Neural cell (in vitro differentiated cells): Measurements from ENCODE around the gene ENOX1. TPM values are rescaled to one million over a fixed set of nuclear protein-coding genes. Genes with fewer than 3 reads are reported as not detected.
A peak's percentile ranks its signal among the peaks of the same experiment; 100 is the strongest.

ENCODE experiments used
- H2AFZ ChIP-seq: fragments of 200-600, 300-800 bp; sonication (generic), shearing (Covaris generic); 2 replicates; pipeline ENCODE4 v1.6.0; 2014; ENCODE audit warnings: low read depth, mild to moderate bottlenecking, antibody characterized with exemption, low read length, moderate library complexity
- H3F3A ChIP-seq: fragments of 200-600 bp; shearing (Covaris generic); 2 replicates; pipeline ENCODE4 v1.6.1; 2016; ENCODE audit warnings: mild to moderate bottlenecking, moderate library complexity, mixed read lengths, antibody characterized with exemption, low read length; ENCODE audit not compliant: insufficient read depth, poor library complexity, severe bottlenecking
- H3K27ac ChIP-seq: fragments of 200-600, 300-800 bp; sonication (generic), shearing (Covaris generic); 2 replicates; pipeline ENCODE4 v1.5.1; 2014; ENCODE audit warnings: mild to moderate bottlenecking, low read length, moderate library complexity
- H3K27me3 ChIP-seq: fragments of 300-800, 200-600 bp; sonication (generic), shearing (Covaris generic); 2 replicates; pipeline ENCODE4 v1.6.0; 2014; ENCODE audit warnings: mild to moderate bottlenecking, low read depth, low read length, moderate library complexity; ENCODE audit not compliant: insufficient read depth
- H3K36me3 ChIP-seq: fragments of 300-800, 200-600 bp; sonication (generic), shearing (Covaris generic); 2 replicates; pipeline ENCODE4 v1.5.1; 2014; ENCODE audit warnings: mild to moderate bottlenecking, antibody characterized with exemption, low read length, moderate library complexity; ENCODE audit not compliant: insufficient read depth
- H3K4me2 ChIP-seq: fragments of 300-800, 200-600 bp; sonication (generic), shearing (Covaris generic); 2 replicates; pipeline ENCODE4 v1.6.0; 2014; ENCODE audit warnings: mild to moderate bottlenecking, low read length
- H3K4me3 ChIP-seq: fragments of 300-800, 200-600 bp; sonication (generic), shearing (Covaris generic); 2 replicates; pipeline ENCODE4 v1.5.1; 2014; ENCODE audit warnings: mild to moderate bottlenecking, low read length, moderate library complexity
- H3K79me2 ChIP-seq: fragments of 200-600 bp; shearing (Covaris generic); replicated peaks from 2 replicates; pipeline ENCODE4 v1.6.0; 2014; ENCODE audit warnings: mild to moderate bottlenecking, low read length, moderate library complexity; ENCODE audit not compliant: insufficient read depth
- H3K9ac ChIP-seq: fragments of 300-800, 200-600 bp; sonication (generic), shearing (Covaris generic); 2 replicates; pipeline ENCODE4 v1.6.1; 2016; ENCODE audit warnings: mild to moderate bottlenecking, low read length, mixed read lengths
- H3K9me2 ChIP-seq: fragments of 200-600 bp; shearing (Covaris generic); 2 replicates; pipeline ENCODE4 v1.6.1; 2016; ENCODE audit warnings: mild to moderate bottlenecking, low read length, mixed read lengths; ENCODE audit not compliant: insufficient read depth
- H3K9me3 ChIP-seq: fragments of 200-600, 300-800 bp; sonication (generic), shearing (Covaris generic); 2 replicates; pipeline ENCODE4 v1.6.1; 2016; ENCODE audit warnings: mild to moderate bottlenecking, mixed run types, low read length, moderate library complexity, mixed read lengths
- H4K20me1 ChIP-seq: fragments of 200-600 bp; shearing (Covaris generic); 2 replicates; pipeline ENCODE4 v1.6.1; 2016; ENCODE audit warnings: mild to moderate bottlenecking, mixed run types; ENCODE audit not compliant: insufficient read depth
- CTCF ChIP-seq: fragments of 450-650 bp; IDR thresholded peaks from 2 replicates; pipeline ENCODE4 v1.5.1; 2014; ENCODE audit warnings: antibody characterized with exemption, mild to moderate bottlenecking, moderate library complexity; ENCODE audit not compliant: poor library complexity, severe bottlenecking
- EP300 ChIP-seq: fragments of 450-650 bp; conservative IDR thresholded peaks from 2 replicates; pipeline ENCODE4 v1.6.1; 2014; ENCODE audit warnings: antibody characterized with exemption, mild to moderate bottlenecking, moderate library complexity; ENCODE audit not compliant: poor library complexity, severe bottlenecking
- EZH2 ChIP-seq: fragments of 200-600, 300-800 bp; shearing (Covaris generic), sonication (generic); IDR thresholded peaks from 2 replicates; pipeline ENCODE4 v1.6.1; 2014; ENCODE audit warnings: antibody characterized with exemption, low read length, borderline replicate concordance, mild to moderate bottlenecking; ENCODE audit not compliant: insufficient read depth, poor library complexity, severe bottlenecking
- MXI1 ChIP-seq: fragments of 450-650 bp; conservative IDR thresholded peaks from 2 replicates; pipeline ENCODE4 v1.6.1; 2014; ENCODE audit warnings: antibody characterized with exemption, mild to moderate bottlenecking; ENCODE audit not compliant: poor library complexity, severe bottlenecking
- POLR2AphosphoS5 ChIP-seq: IDR thresholded peaks from 2 replicates; pipeline ENCODE4 v1.6.1; 2012
- RAD21 ChIP-seq: fragments of 450-650 bp; conservative IDR thresholded peaks from 2 replicates; pipeline ENCODE4 v1.6.1; 2014; ENCODE audit warnings: antibody characterized with exemption, mild to moderate bottlenecking, moderate library complexity
- REST ChIP-seq: IDR thresholded peaks from 2 replicates; pipeline ENCODE4 v1.6.1; 2012; ENCODE audit warnings: borderline replicate concordance
- SMC3 ChIP-seq: fragments of 450-650 bp; conservative IDR thresholded peaks from 2 replicates; pipeline ENCODE4 v1.6.1; 2014; ENCODE audit warnings: antibody characterized with exemption, mild to moderate bottlenecking, moderate library complexity; ENCODE audit not compliant: poor library complexity
- TAF1 ChIP-seq: IDR thresholded peaks from 2 replicates; pipeline ENCODE4 v1.6.1; 2012; ENCODE audit warnings: low read depth
- polyA plus RNA-seq: library from polyadenylated mRNA; depleted of rRNA; stranded (reverse); fragments of >200 nt; gene quantifications from 2 replicates; pipeline ENCODE4 v1.2.3, GENCODE V29; 2014

The ENOX1 gene
- polyA plus RNA-seq, 1 donor from 2014 or later = 42.6 TPM

- Histone ChIP-seq H2AFZ (no peak overlapping the region), H4K20me1 (no peaks in the 10 kb centered on the region), H3K4me2 (no peak overlapping the region), H3K9ac (no peak overlapping the region), H3K79me2 (no peaks in the 10 kb centered on the region), H3K27ac (peak overlapping the region; percentile 59), H3K36me3 (no peaks in the 10 kb centered on the region), H3K27me3 (no peaks in the 10 kb centered on the region), H3K9me2 (no peaks in the 10 kb centered on the region), H3F3A (no peaks in the 10 kb centered on the region), H3K4me3 (no peak overlapping the region), H3K9me3 (no peaks in the 10 kb centered on the region)
- TF ChIP-seq RAD21 (no peak), POLR2AphosphoS5 (no peak), SMC3 (no peak)
These were observed 302.1 kb downstream of the ENOX1 start for GRCh38 chr13:43484432-43485225.

- H4K20me1 ChIP-seq = no peaks in the 10 kb centered on the region
- H3F3A ChIP-seq = no peaks in the 10 kb centered on the region
- no peak overlapping the region for H3K9ac ChIP-seq
- no peaks in the 10 kb centered on the region for H3K79me2 ChIP-seq
- peaks cover 2% of the 10 kb centered on the region for H3K36me3 ChIP-seq
- H3K9me3 ChIP-seq = no peaks in the 10 kb centered on the region
- no peaks in the 10 kb centered on the region for H3K27me3 ChIP-seq
- no peak overlapping the region for H2AFZ ChIP-seq
- H3K9me2 ChIP-seq = no peaks in the 10 kb centered on the region
- no peak overlapping the region for H3K4me3 ChIP-seq
- H3K27ac ChIP-seq = peak overlapping the region; percentile 59
- no peak overlapping the region for H3K4me2 ChIP-seq
- TF ChIP-seq POLR2AphosphoS5 (peak; percentile 45), EP300 (peak; percentile 75), SMC3 (no peak)
These were observed 302.8 kb downstream of the ENOX1 start for GRCh38 chr13:43483930-43484329.

GRCh38 chr13:43482641-43483040, 304.1 kb downstream of the ENOX1 start:
- no peak for TF ChIP-seq TAF1
- TF ChIP-seq REST = no peak
- no peak for TF ChIP-seq EP300
- no peak for TF ChIP-seq EZH2
- TF ChIP-seq MXI1 = no peak
- TF ChIP-seq RAD21 = no peak
- no peak for TF ChIP-seq POLR2AphosphoS5
- no peak for TF ChIP-seq CTCF
- TF ChIP-seq SMC3 = no peak
- Histone ChIP-seq H3K27me3 (no peaks in the 10 kb centered on the region), H4K20me1 (no peaks in the 10 kb centered on the region), H3K9ac (no peak overlapping the region), H3K79me2 (no peaks in the 10 kb centered on the region), H2AFZ (no peak overlapping the region), H3K27ac (peak overlapping the region; percentile 59), H3F3A (no peaks in the 10 kb centered on the region), H3K9me3 (no peaks in the 10 kb centered on the region), H3K9me2 (no peaks in the 10 kb centered on the region), H3K4me3 (no peak overlapping the region), H3K4me2 (no peak overlapping the region), H3K36me3 (peaks cover 3% of the 10 kb centered on the region)
